Activated T-helper 1 cell treated with anti-CD3 and anti-CD28 coated beads, Interleukin-12 subunit alpha, Interleukin-12 subunit beta, Interleukin-2, Interleukin-4 antibody, amounts not matched to agents 30 ng/mL and 10 ng/mL and 1 ng/mL, durations not matched to agents 14 hours and 24 hours and 36 hours (primary cell): ENCODE measurements around the gene MYLK4. TPM values are rescaled to one million over a fixed set of nuclear protein-coding genes. Genes with fewer than 3 reads are reported as not detected.

Source experiments
- DNase-seq: peaks from one replicate; pipeline ENCODE4 v3.0.0; 2021; ENCODE audit warnings: low spot score
- H3K27ac Mint-ChIP-seq: one replicate; pipeline ENCODE4 v1.8.0; 2021; ENCODE audit warnings: mild to moderate bottlenecking, mixed read lengths
- H3K27me3 Mint-ChIP-seq: one replicate; pipeline ENCODE4 v1.8.0; 2022; ENCODE audit warnings: mild to moderate bottlenecking, moderate library complexity, mixed read lengths; ENCODE audit not compliant: insufficient read depth
- H3K36me3 Mint-ChIP-seq: one replicate; pipeline ENCODE4 v1.8.0; 2021; ENCODE audit warnings: low read depth, mixed read lengths
- H3K4me1 Mint-ChIP-seq: one replicate; pipeline ENCODE4 v1.8.0; 2021; ENCODE audit warnings: low read depth, mixed read lengths
- H3K4me3 Mint-ChIP-seq: one replicate; pipeline ENCODE4 v1.8.0; 2021; ENCODE audit warnings: mild to moderate bottlenecking, moderate library complexity, mixed read lengths
- H3K9me3 Mint-ChIP-seq: one replicate; pipeline ENCODE4 v1.8.0; 2021; ENCODE audit warnings: mixed read lengths
- intact Hi-C: fragments of 100-400 bp; cut with micrococcal nuclease; formaldehyde crosslinking; loops from one replicate; pipeline ENCODE4 v1.15.1; 2024
- total RNA-seq: library from RNA; stranded (reverse); gene quantifications from 2 replicates; pipeline ENCODE4 v1.2.3, GENCODE V29; 2022

Gene MYLK4
- total RNA-seq, 1 donor from 2014 or later, result 0.10 TPM

GRCh38 chr6:2772840-2773239, 22.1 kb upstream of the MYLK4 start:
- intact Hi-C loops, result no loop called here
- H3K4me3 Mint-ChIP-seq, result no peak overlapping the region
- H3K36me3 Mint-ChIP-seq, result peaks cover 43% of the 10 kb centered on the region
- H3K9me3 Mint-ChIP-seq, result no peaks in the 10 kb centered on the region
- H3K27me3 Mint-ChIP-seq, result no peaks in the 10 kb centered on the region
- peaks cover 66% of the 10 kb centered on the region for H3K4me1 Mint-ChIP-seq
- H3K27ac Mint-ChIP-seq, result no peak overlapping the region
- no peak for DNase-seq

DNA sequence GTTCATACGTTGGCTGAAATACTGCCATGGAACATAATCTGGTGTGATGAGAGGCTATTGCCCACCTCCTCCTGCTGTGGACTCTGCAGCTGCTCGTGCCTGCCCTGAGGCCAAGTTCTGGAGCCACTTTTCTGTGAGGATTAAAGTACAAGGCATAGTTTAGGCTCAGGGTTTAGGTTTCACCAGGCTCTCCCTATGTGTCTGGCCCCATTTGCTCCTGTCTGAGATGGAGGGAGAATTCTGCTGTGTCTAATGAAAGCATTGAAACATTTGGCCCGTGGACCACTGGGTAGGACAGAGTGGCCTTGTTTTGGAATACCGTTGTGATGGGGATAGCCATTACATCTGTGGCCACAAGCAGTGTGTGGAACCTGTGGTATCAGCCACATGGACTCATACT, 20.4 kb upstream of the MYLK4 start:
- DNase-seq, result no peak
- no peak overlapping the region for H3K27ac Mint-ChIP-seq
- peaks cover 43% of the 10 kb centered on the region for H3K36me3 Mint-ChIP-seq
- no peaks in the 10 kb centered on the region for H3K27me3 Mint-ChIP-seq
- intact Hi-C loops, result no loop called here
- peaks cover 67% of the 10 kb centered on the region for H3K4me1 Mint-ChIP-seq
- H3K4me3 Mint-ChIP-seq, result no peak overlapping the region
- no peaks in the 10 kb centered on the region for H3K9me3 Mint-ChIP-seq

DNA sequence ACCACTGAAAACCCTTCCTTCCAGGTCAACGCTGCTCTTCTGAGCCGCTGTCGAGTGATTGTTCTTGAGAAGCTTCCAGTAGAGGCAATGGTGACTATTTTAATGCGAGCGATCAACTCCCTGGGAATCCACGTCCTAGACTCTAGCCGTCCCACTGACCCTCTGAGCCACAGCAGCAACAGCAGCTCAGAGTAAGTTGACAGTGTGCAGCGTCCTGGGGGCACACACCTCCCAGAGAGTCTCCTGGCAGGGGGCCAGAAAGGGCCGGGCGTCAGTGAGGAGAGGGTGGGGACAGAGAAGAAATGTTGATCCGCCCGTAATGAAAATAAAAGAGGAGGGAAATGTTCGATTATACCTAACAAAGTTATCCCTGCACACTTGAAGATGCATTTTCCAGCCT, 19.4 kb upstream of the MYLK4 start:
- no peak overlapping the region for H3K27ac Mint-ChIP-seq
- no peaks in the 10 kb centered on the region for H3K9me3 Mint-ChIP-seq
- no peaks in the 10 kb centered on the region for H3K27me3 Mint-ChIP-seq
- H3K4me3 Mint-ChIP-seq, result peak overlapping the region; percentile 26
- intact Hi-C loops, result no loop called here
- no peak for DNase-seq
- peaks cover 63% of the 10 kb centered on the region for H3K4me1 Mint-ChIP-seq
- peaks cover 41% of the 10 kb centered on the region for H3K36me3 Mint-ChIP-seq

DNA sequence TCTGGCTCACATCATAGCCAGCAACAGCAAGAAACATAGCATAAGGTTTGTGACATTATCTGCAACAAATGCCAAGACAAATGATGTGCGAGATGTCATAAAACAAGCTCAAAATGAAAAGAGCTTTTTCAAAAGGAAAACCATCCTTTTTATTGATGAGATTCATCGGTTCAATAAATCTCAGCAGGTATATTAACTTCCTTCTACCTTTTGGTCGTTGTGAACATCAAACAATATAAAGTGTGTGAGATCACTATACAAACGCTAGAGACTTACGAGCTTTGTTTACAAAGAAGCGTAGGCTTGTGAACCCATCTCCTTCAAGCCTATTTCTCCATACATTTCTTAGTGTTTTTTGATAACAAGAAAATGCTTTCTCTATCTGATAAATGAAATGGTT, 18.0 kb upstream of the MYLK4 start:
- peak overlapping the region; percentile 96 for H3K4me3 Mint-ChIP-seq
- H3K27ac Mint-ChIP-seq, result no peak overlapping the region
- H3K27me3 Mint-ChIP-seq, result no peaks in the 10 kb centered on the region
- peaks cover 32% of the 10 kb centered on the region for H3K36me3 Mint-ChIP-seq
- no peaks in the 10 kb centered on the region for H3K9me3 Mint-ChIP-seq
- intact Hi-C loops, result loop anchor here (5.0 to 10.0 kb wide), 5 partner anchors 134 to 1369 kb away; partner anchors contain the start of genes ECI2, GMDS, SERPINB9 and SLC22A23
- no peak for DNase-seq
- H3K4me1 Mint-ChIP-seq, result peaks cover 61% of the 10 kb centered on the region

DNA sequence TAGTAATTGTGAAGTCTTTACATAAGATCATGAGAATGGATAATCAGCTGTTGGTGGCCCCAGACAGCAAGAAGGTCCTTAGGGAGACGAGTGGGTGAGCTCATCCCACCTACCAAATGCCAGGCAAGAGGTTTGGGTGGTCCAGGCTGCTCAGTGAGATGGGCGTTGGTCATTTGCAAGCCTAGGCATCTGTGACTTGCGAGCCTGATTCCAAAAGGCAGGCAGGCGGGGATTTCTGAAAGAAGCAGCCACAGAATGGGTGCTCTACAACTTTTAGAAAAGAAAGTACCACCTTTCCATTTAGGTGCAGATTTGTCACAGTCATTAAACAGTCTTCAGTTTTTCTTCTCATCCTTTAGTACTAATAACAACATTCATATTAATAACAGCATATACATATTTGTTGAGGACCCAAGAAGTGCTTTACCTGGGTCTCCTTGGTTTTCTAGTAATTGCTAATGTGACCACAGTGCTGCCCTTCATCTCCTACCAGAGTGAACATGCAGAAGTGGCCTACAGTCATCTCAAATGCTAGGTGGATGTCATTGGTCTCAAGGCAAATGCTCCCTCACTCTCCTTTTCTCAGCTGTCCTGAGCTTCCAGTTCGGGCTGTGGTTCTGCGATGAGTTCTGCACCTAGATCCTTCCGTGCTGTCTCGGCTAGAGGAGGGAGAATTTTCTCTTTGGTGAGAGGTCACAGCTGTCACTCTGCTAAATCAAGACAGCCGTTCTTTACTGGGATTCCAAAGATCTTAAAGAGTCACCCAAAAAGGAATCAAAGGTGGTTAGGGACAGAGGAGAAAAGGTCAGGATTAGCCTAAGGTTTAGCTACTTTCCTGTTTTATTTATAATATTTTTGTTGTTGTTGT, 17.2 kb upstream of the MYLK4 start:
- Mint-ChIP-seq H3K36me3 (peaks cover 28% of the 10 kb centered on the region), H3K4me1 (peaks cover 53% of the 10 kb centered on the region), H3K9me3 (no peaks in the 10 kb centered on the region), H3K4me3 (peak overlapping the region; percentile 96), H3K27ac (peak overlapping the region; percentile 45), H3K27me3 (no peaks in the 10 kb centered on the region)
- intact Hi-C loops, result loop anchor here (1.0 to 10.0 kb wide), 7 partner anchors 23 to 1369 kb away; partner anchors contain the start of genes ECI2, GMDS, SERPINB1 and SERPINB9
- DNase-seq, result no peak

DNA sequence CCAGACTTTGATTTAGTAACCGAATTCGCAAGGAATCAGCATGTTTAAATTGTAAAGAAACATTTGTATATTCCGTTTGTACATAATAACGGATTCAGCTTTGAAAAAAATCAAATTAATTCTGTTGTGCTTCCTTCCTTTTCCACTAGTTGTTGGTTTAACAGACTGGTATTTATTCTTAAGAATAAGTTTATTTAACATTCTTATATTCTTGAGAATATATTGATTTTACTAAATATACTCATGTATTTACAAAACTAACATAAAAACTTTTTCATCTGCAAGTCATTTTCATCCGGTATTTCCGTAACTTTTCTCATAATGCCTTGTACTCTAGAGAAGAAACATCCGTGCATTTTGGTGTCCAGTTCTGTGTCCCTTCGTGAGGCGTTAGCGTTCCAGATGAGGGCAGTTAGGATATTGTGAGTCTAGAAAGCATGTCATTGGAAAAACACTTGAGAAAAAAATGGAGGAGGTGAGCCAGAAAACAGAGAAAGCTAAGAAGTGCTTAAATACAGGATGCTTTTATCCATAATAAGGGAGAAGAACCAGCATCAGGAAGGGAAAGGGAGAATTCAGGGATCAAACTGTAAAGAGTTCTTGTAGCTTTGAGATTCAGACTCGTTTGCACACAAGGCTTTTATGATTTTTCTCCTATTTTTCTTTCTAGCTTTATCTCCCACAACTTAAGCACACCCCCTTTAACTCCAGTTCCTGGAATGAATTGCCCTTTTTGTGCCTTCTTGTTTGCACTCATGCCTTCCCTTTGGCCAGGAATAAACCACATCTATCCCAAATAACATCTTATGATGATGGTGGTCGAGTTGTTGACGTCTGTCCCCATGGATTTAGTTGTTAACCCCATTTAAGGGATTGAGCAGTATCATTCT, 16.3 kb upstream of the MYLK4 start:
- Mint-ChIP-seq H3K9me3 (no peaks in the 10 kb centered on the region), H3K27ac (peak overlapping the region; percentile 81), H3K4me3 (peak overlapping the region; percentile 96), H3K27me3 (no peaks in the 10 kb centered on the region), H3K36me3 (peaks cover 26% of the 10 kb centered on the region), H3K4me1 (peaks cover 45% of the 10 kb centered on the region)
- intact Hi-C loops, result loop anchor here (1.0 to 10.0 kb wide), 7 partner anchors 24 to 1370 kb away; partner anchors contain the start of genes ECI2, GMDS, SERPINB1 and SERPINB9
- DNase-seq, result no peak

- Mint-ChIP-seq H3K36me3 (peaks cover 24% of the 10 kb centered on the region), H3K27ac (peak overlapping the region; percentile 81), H3K27me3 (no peaks in the 10 kb centered on the region), H3K9me3 (no peaks in the 10 kb centered on the region), H3K4me3 (peak overlapping the region; percentile 96), H3K4me1 (peaks cover 47% of the 10 kb centered on the region)
- DNase-seq, result peak; percentile 41
- intact Hi-C loops, result loop anchor here (1.0 to 10.0 kb wide), 13 partner anchors 136 to 1371 kb away; partner anchors contain the start of genes BPHL, ECI2, GMDS and NQO2
These were observed 15.4 kb upstream of the MYLK4 start for GRCh38 chr6:2765896-2766766.

DNA sequence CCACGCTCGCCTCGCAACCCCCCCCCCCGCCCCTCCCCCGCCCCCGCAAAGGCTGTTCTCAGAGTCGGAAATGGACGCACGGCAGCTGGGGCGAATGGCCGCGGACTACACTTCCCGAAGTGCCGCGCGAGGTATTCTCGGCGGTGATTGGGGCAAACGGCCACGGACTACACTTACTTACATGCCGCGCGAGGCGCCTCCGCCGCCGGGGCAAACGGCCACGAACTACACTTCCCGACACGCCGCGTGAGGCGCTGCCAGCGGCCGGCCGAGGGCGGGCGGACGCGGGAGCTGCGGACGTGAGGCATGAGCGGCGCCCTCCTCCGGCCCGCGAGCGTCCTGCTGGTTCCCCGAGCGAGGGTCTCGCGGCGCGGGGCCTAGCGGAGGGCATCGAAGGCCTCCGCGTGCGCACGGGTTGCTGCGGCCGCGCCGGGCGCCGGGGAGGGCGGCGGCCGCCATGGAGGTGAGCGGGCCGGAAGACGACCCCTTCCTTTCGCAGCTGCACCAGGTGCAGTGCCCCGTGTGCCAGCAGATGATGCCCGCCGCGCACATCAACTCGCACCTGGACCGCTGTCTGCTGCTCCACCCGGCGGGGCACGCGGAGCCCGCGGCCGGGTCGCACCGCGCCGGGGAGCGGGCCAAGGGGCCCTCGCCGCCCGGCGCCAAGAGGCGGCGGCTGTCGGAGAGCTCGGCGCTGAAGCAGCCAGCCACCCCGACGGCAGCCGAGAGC, 14.6 kb upstream of the MYLK4 start, which contains the start of gene WRNIP1:
Gene WRNIP1, plus strand, starts transcription at position 228 of the 730 bp plus-strand sequence. Its CDS starts 230 bp downstream, at position 458.
- Mint-ChIP-seq H3K4me3 (peak within 1 kb of the TSS; percentile 96), H3K4me1 (peaks cover 52% of the 10 kb centered on the region), H3K36me3 (peaks cover 19% of the 10 kb centered on the region), H3K9me3 (no peaks in the 10 kb centered on the region), H3K27ac (peak within 1 kb of the TSS; percentile 98), H3K27me3 (no peaks in the 10 kb centered on the region)
- DNase-seq, result peak; percentile 95
- intact Hi-C loops, result loop anchor here (1.0 to 10.0 kb wide), 13 partner anchors 137 to 1372 kb away; partner anchors contain the start of genes BPHL, ECI2, GMDS and NQO2

- intact Hi-C loops, result loop anchor here (1.0 to 10.0 kb wide), 13 partner anchors 138 to 1373 kb away; partner anchors contain the start of genes BPHL, ECI2, GMDS and NQO2
- H3K4me3 Mint-ChIP-seq, result peak overlapping the region; percentile 90
These were observed 14.0 kb upstream of the MYLK4 start for GRCh38 chr6:2764610-2765165.

DNA sequence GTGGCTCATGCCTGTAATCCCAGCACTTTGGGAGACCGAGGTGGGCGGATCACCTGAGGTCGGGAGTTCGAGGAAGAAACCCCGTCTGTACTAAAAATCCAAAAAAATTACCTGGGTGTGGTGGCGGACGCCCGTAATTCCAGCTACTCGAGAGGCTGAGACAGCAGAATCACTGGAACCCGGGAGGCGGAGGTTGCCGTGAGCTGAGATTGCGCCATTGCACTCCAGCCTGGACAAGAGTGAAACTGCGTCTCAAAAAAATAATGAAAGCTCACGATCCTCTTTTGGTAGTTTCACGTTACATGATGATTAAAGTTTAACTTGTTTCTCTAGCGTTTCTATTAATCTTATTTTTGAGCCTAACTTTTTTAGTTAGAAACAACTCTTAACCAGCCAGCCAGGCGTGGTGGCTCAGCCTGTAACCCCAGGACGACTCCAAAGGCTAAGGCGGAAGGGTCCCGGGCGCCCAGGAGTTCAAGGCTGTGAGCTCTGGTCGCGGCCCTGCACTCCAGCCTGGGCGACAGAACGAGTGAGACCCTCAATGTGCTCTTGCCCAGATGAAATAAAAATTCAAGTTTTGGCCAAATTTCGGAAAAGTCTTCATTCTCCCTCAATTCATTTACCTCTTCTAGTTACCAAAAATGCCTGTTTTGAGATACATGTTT, 13.3 kb upstream of the MYLK4 start:
- no peak for DNase-seq
- Mint-ChIP-seq H3K27ac (peak overlapping the region; percentile 98), H3K27me3 (no peaks in the 10 kb centered on the region), H3K4me3 (peak overlapping the region; percentile 90), H3K4me1 (peaks cover 42% of the 10 kb centered on the region), H3K9me3 (no peaks in the 10 kb centered on the region), H3K36me3 (peaks cover 14% of the 10 kb centered on the region)
- intact Hi-C loops, result loop anchor here (2.0 to 10.0 kb wide), 4 partner anchors 445 to 1255 kb away; partner anchors contain the start of genes GMDS and SLC22A23

More at GRCh38 chr6:2764610-2765165, 14.0 kb upstream of the MYLK4 start:
- Mint-ChIP-seq H3K27ac (peak overlapping the region; percentile 98), H3K4me1 (peaks cover 45% of the 10 kb centered on the region), H3K36me3 (peaks cover 16% of the 10 kb centered on the region), H3K9me3 (no peaks in the 10 kb centered on the region), H3K27me3 (no peaks in the 10 kb centered on the region)
- DNase-seq, result peak; percentile 51
